Right cardiac atrium (tissue), 5 donors: ENCODE measurements around the gene TCTA. TPM values are rescaled to one million over a fixed set of nuclear protein-coding genes. Genes with fewer than 3 reads are reported as not detected.

ENCODE experiments used
- ATAC-seq, 2 donors: fragments of 200-7000 bp; cut with Tn5 transposase; one replicate each; pipeline versions ENCODE4 v1.8.0 to v1.9.1; 2020; ENCODE audit warnings: moderate library complexity in 2 of 2, mild to moderate bottlenecking in 1 of 2
- DNase-seq, 3 donors: peaks; one replicate each; pipeline ENCODE4 v3.0.0-alpha.2; 2020
- H3K27ac ChIP-seq: one replicate; pipeline ENCODE4 v1.5.1; 2013; ENCODE audit warnings: mild to moderate bottlenecking, low read length, control low read depth, moderate library complexity
- H3K27me3 ChIP-seq: one replicate; pipeline ENCODE4 v1.6.1; 2013; ENCODE audit not compliant: control insufficient read depth, insufficient read depth
- H3K4me1 ChIP-seq: one replicate; pipeline ENCODE4 v1.6.1; 2013; ENCODE audit warnings: low read length; ENCODE audit not compliant: control insufficient read depth, insufficient read depth
- H3K4me3 ChIP-seq: one replicate; pipeline ENCODE4 v1.5.1; 2013; ENCODE audit warnings: low read length, control low read depth
- H3K9me3 ChIP-seq: one replicate; pipeline ENCODE4 v1.6.1; 2013; ENCODE audit warnings: low read length; ENCODE audit not compliant: control insufficient read depth
- WGBS: extraction: QIAGEN DNeasy Blood & Tissue Kit; methylation state at CpG from one replicate; pipeline ENCODE4 v1.1.7; 2013; 5-methylcytosine and 5-hydroxymethylcytosine counted together
- intact Hi-C, 4 donors: fragments of 100-400 bp; cut with DNase I; formaldehyde crosslinking; loops; one replicate each; pipeline versions ENCODE4 v1.11.0 to v1.14.0; 2022 to 2023
- long read RNA-seq, 4 donors: library from polyadenylated mRNA; unstranded; transcript quantifications; one replicate each; pipeline ENCODE4 v2.0.0, GENCODE V29; 2020 to 2021
- polyA plus RNA-seq: library from polyadenylated mRNA; stranded (reverse); fragments of 200-250 nt; gene quantifications from one replicate; pipeline ENCODE4 v1.2.3, GENCODE V29; 2013
- total RNA-seq, 4 donors: library from RNA; stranded (reverse); fragmentation: NEBNext Ultra II Directional; extraction: Animal tissue kit (Norgen Biotek cat#: 25700); gene quantifications; one replicate each; pipeline ENCODE4 v1.2.1, GENCODE V29; 2021
- donor health status: healthy with polysubstance abuse.
- donor health status: DM: no; HTN: yes; CAD: no.
- donor health status: DM: no; HTN: no; CAD: no.
- donor health status: DM: no; HTN: yes; CAD: no; lungs with severe emphysema.
- donor health status: DM: yes; HTN: yes; CAD: no.

TCTA gene
- total RNA-seq: 10 to 100 TPM; 15.5 to 21.4 (median 19.0) TPM
- polyA plus RNA-seq: 19.4 TPM
- long read RNA-seq, donor 1, transcript TCTA-201 (3 exons, 2,146 nt): major isoform, 27 of 33 reads
- long read RNA-seq, donor 1, partial matches to known transcripts: 4 of 33 reads
- long read RNA-seq, donor 1, other reads (novel, unspliced or antisense): 1 of 33 reads
- long read RNA-seq, donor 2, transcript TCTA-201 (3 exons, 2,146 nt): major isoform, 14 of 16 reads
- long read RNA-seq, donor 2, partial matches to known transcripts: 0 of 16 reads
- long read RNA-seq, donor 2, other reads (novel, unspliced or antisense): 1 of 16 reads
- long read RNA-seq, donor 3, transcript TCTA-201 (3 exons, 2,146 nt): major isoform, 47 of 57 reads
- long read RNA-seq, donor 3, partial matches to known transcripts: 4 of 57 reads
- long read RNA-seq, donor 3, other reads (novel, unspliced or antisense): 4 of 57 reads
- long read RNA-seq, donor 4, transcript TCTA-201 (3 exons, 2,146 nt): major isoform, 16 of 20 reads
- long read RNA-seq, donor 4, partial matches to known transcripts: 3 of 20 reads
- long read RNA-seq, donor 4, other reads (novel, unspliced or antisense): 0 of 20 reads

GRCh38 chr3:49411968-49412631 lies at the start of gene TCTA, which contains the start of gene RHOA:
TSS of gene TCTA (plus strand) at chr3:49412423. CDS start at chr3:49412427, 4 bp downstream.
TSS of gene RHOA (minus strand) at chr3:49411976. CDS start at chr3:49375589, 36,387 bp downstream.
- WGBS: under 1% methylated on average over 62 of the region's 62 CpGs
- Histone ChIP-seq H3K27ac (peak within 1 kb of the TSS; percentile 98), H3K9me3 (no peaks in the 10 kb centered on the region), H3K4me1 (peaks cover 23% of the 10 kb centered on the region), H3K27me3 (no peaks in the 10 kb centered on the region), H3K4me3 (peak within 1 kb of the TSS; percentile 99)
- intact Hi-C loops: loop anchor here in 1 of 4 donors (5.0 kb wide), 1 partner anchor 55 kb away; the partner anchor contains the start of gene GPX1
- peak; percentile 100 for DNase-seq
- peak; percentile 96 to 97 for ATAC-seq

GRCh38 chr3:49362561-49362960 lies 49.7 kb upstream of the TCTA start:
- H3K4me3 ChIP-seq: no peak overlapping the region
- intact Hi-C loops: no loop called here
- H3K9me3 ChIP-seq: no peaks in the 10 kb centered on the region
- no peaks in the 10 kb centered on the region for H3K27me3 ChIP-seq
- DNase-seq (no peak), ATAC-seq (no peak)
- WGBS: 78% methylated on average over 3 of the region's 3 CpGs
- no peak overlapping the region for H3K27ac ChIP-seq
- no peaks in the 10 kb centered on the region for H3K4me1 ChIP-seq

- no peaks in the 10 kb centered on the region for H3K27me3 ChIP-seq
- no peaks in the 10 kb centered on the region for H3K9me3 ChIP-seq
- DNase-seq (peak in 1 of 3 donors; percentile 11), ATAC-seq (peak; percentile 7 to 28)
- no peaks in the 10 kb centered on the region for H3K4me1 ChIP-seq
- H3K27ac ChIP-seq: no peak overlapping the region
- 85% methylated on average over 6 of the region's 6 CpGs for WGBS
- intact Hi-C loops: no loop called here
- no peak overlapping the region for H3K4me3 ChIP-seq
These were observed 41.5 kb upstream of the TCTA start for GRCh38 chr3:49370585-49371290.

- Histone ChIP-seq H3K4me1 (no peaks in the 10 kb centered on the region), H3K27me3 (no peaks in the 10 kb centered on the region), H3K9me3 (no peaks in the 10 kb centered on the region), H3K4me3 (no peak overlapping the region), H3K27ac (no peak overlapping the region)
- intact Hi-C loops: no loop called here
- no peak for DNase-seq
- no peak for ATAC-seq
These were observed 40.3 kb upstream of the TCTA start for GRCh38 chr3:49371946-49372345.

GRCh38 chr3:49377483-49377882 lies 34.7 kb upstream of the TCTA start:
- ATAC-seq: peak in 1 of 2 donors; percentile 19

GRCh38 chr3:49378249-49378895 lies 33.9 kb upstream of the TCTA start:
- Histone ChIP-seq H3K4me1 (peaks cover 9% of the 10 kb centered on the region), H3K27ac (no peak overlapping the region), H3K9me3 (no peaks in the 10 kb centered on the region), H3K4me3 (no peak overlapping the region), H3K27me3 (no peaks in the 10 kb centered on the region)
- ATAC-seq (peak; percentile 66 to 85), DNase-seq (peak; percentile 53 to 75 (median 66))
- 62% methylated on average over 11 of the region's 11 CpGs for WGBS
- intact Hi-C loops: no loop called here

More at GRCh38 chr3:49377483-49377882, 34.7 kb upstream of the TCTA start:
- Histone ChIP-seq H3K4me1 (peaks cover 9% of the 10 kb centered on the region), H3K27ac (peak overlapping the region; percentile 2), H3K4me3 (no peak overlapping the region), H3K9me3 (no peaks in the 10 kb centered on the region), H3K27me3 (no peaks in the 10 kb centered on the region)
- intact Hi-C loops: no loop called here
- 88% methylated on average over 1 of the region's 1 CpG for WGBS
- peak in 1 of 3 donors; percentile 5 for DNase-seq

GRCh38 chr3:49383387-49383786 lies 28.8 kb upstream of the TCTA start:
- Histone ChIP-seq H3K27me3 (no peaks in the 10 kb centered on the region), H3K4me1 (peaks cover 15% of the 10 kb centered on the region), H3K27ac (no peak overlapping the region), H3K9me3 (no peaks in the 10 kb centered on the region), H3K4me3 (no peak overlapping the region)
- peak in 1 of 3 donors; percentile 5 for DNase-seq
- 64% methylated on average over 5 of the region's 5 CpGs for WGBS
- intact Hi-C loops: no loop called here
- no peak for ATAC-seq

GRCh38 chr3:49385617-49386016 lies 26.6 kb upstream of the TCTA start:
- Histone ChIP-seq H3K9me3 (no peaks in the 10 kb centered on the region), H3K4me1 (peaks cover 11% of the 10 kb centered on the region), H3K27me3 (no peaks in the 10 kb centered on the region), H3K27ac (no peak overlapping the region), H3K4me3 (no peak overlapping the region)
- DNase-seq: no peak
- intact Hi-C loops: no loop called here
- ATAC-seq: no peak
- 93% methylated on average over 1 of the region's 1 CpG for WGBS

- peaks cover 11% of the 10 kb centered on the region for H3K4me1 ChIP-seq
- DNase-seq (no peak), ATAC-seq (no peak)
- H3K9me3 ChIP-seq: no peaks in the 10 kb centered on the region
- no peaks in the 10 kb centered on the region for H3K27me3 ChIP-seq
- intact Hi-C loops: no loop called here
- H3K4me3 ChIP-seq: no peak overlapping the region
- 72% methylated on average over 11 of the region's 11 CpGs for WGBS
- no peak overlapping the region for H3K27ac ChIP-seq
These were observed 26.0 kb upstream of the TCTA start for GRCh38 chr3:49386056-49386756.

- intact Hi-C loops: no loop called here
- ATAC-seq (no peak), DNase-seq (no peak)
- 88% methylated on average over 2 of the region's 2 CpGs for WGBS
- Histone ChIP-seq H3K9me3 (no peaks in the 10 kb centered on the region), H3K4me1 (peaks cover 10% of the 10 kb centered on the region), H3K27ac (no peak overlapping the region), H3K4me3 (no peak overlapping the region), H3K27me3 (no peaks in the 10 kb centered on the region)
These were observed 24.5 kb upstream of the TCTA start for GRCh38 chr3:49387721-49388120.
